KOPT-K1 (cell line): ENCODE measurements around the gene CZIB.
A peak's percentile ranks its signal among the peaks of the same experiment; 100 is the strongest.

Source experiments
- H3K27ac ChIP-seq: fragments of 200-600 bp; sonication (generic); 2 replicates; pipeline ENCODE4 v1.5.1; 2016; ENCODE audit warnings: antibody characterized with exemption, mild to moderate bottlenecking, low read depth, low read length; ENCODE audit not compliant: poor library complexity, severe bottlenecking
- H3K36me3 ChIP-seq: fragments of 200-600 bp; sonication (generic); 2 replicates; pipeline ENCODE4 v1.5.1; 2017; ENCODE audit warnings: antibody characterized with exemption, mild to moderate bottlenecking, low read length, moderate library complexity; ENCODE audit not compliant: insufficient read depth
- H3K9me3 ChIP-seq: fragments of 200-600 bp; sonication (generic); 2 replicates; pipeline ENCODE4 v1.5.1; 2017; ENCODE audit warnings: antibody characterized with exemption, low read length, mild to moderate bottlenecking; ENCODE audit not compliant: insufficient read depth, poor library complexity, severe bottlenecking

Gene CZIB

GRCh38 chr1:53250325-53250724 lies 29.9 kb upstream of the CZIB start:
- peaks cover 98% of the 10 kb centered on the region for H3K36me3 ChIP-seq
- no peaks in the 10 kb centered on the region for H3K9me3 ChIP-seq
- H3K27ac ChIP-seq = no peak overlapping the region

- Histone ChIP-seq H3K27ac (no peak overlapping the region), H3K36me3 (peaks cover 98% of the 10 kb centered on the region), H3K9me3 (no peaks in the 10 kb centered on the region)
Observed at GRCh38 chr1:53249706-53250105, 29.3 kb upstream of the CZIB start.

DNA sequence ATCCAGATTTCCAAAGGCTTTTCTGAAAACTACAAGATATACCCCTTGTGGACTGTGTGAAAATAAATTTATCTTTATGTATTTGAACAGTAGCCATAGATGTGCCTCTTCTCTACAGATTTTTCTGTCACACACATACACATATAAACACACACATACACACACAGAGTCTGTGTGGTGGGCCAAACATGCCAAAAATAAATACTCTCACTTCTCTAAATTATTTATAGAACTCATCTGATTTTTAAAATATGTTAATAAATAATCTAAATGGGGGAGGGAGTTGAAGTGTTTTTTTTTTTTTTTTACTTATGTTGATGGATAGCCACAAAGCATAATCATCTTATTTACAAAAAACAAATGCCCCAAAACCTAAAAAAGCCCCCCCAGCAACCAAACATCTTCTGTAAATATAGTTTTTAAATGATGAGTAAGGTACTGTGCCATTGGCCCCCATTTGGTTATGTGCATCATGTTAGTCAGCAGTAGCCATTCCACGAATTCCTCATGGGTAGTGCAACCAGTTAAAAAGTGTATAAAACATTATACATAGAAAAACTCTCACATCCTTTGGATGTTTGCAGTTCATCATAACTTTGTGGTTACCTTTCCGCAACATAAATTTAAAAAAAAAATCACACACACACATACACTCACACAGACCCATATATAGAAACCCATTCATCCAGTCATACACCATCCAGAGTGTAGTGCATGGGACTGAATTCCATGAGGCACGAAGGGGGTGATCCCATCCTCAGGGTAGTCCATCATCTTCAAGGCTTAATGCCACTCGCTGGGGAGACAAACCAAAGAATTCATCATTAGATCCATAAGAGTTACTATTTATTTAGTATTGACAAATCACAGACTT lies 26.1 kb upstream of the CZIB start:
- no peaks in the 10 kb centered on the region for H3K9me3 ChIP-seq
- peaks cover 84% of the 10 kb centered on the region for H3K36me3 ChIP-seq
- H3K27ac ChIP-seq = no peak overlapping the region

- Histone ChIP-seq H3K36me3 (peaks cover 60% of the 10 kb centered on the region), H3K9me3 (no peaks in the 10 kb centered on the region), H3K27ac (no peak overlapping the region)
Observed at GRCh38 chr1:53244141-53244540, 23.7 kb upstream of the CZIB start.

DNA sequence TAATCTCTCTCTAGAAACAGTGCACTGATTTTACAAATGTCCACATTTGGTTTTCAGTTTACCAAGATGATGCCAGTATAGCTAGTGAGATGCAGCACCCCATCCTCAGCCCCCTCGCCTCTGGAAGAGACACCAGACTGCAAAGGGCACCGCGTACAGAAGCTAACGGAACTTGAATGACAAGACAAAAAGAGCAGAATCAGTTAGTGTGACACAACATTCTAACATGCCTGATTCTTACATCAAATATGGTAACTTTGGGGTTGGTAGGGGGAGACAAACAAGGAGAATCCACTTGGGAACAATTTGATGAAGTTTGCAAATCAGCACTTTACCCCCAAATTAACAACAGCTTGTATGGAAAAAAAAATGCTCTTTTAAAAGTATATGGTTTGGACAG lies 21.9 kb upstream of the CZIB start:
- Histone ChIP-seq H3K36me3 (peaks cover 43% of the 10 kb centered on the region), H3K9me3 (no peaks in the 10 kb centered on the region), H3K27ac (no peak overlapping the region)

DNA sequence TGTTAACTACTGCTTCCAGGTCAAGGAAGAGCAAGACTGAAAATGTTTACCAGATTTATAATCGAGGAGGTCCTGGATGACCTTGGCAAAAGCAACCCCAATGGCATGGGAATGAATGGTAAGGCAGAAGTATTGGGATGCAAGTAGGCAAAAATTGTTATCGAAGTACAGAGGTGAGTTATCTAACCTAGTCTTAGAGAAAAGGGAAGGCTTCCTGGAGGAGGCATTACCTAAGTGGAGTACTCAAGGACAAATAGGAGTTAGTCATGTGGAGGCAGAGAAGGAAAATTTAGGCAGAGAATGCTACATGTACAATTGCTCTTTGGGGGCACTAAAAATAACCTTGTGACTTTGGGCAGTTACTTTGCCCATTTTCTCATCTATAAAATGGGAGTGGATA lies 21.4 kb upstream of the CZIB start:
- H3K9me3 ChIP-seq = no peaks in the 10 kb centered on the region
- peaks cover 37% of the 10 kb centered on the region for H3K36me3 ChIP-seq
- H3K27ac ChIP-seq = no peak overlapping the region

GRCh38 chr1:53238197-53239155 lies 18.0 kb upstream of the CZIB start, which contains the start of gene MAGOH:
Gene MAGOH (minus strand): TSS chr1:53238518. CDS start chr1:53238448, 70 bp downstream.
- peaks cover 35% of the 10 kb centered on the region for H3K36me3 ChIP-seq
- H3K9me3 ChIP-seq = no peaks in the 10 kb centered on the region
- peak within 1 kb of the TSS; percentile 64 for H3K27ac ChIP-seq

DNA sequence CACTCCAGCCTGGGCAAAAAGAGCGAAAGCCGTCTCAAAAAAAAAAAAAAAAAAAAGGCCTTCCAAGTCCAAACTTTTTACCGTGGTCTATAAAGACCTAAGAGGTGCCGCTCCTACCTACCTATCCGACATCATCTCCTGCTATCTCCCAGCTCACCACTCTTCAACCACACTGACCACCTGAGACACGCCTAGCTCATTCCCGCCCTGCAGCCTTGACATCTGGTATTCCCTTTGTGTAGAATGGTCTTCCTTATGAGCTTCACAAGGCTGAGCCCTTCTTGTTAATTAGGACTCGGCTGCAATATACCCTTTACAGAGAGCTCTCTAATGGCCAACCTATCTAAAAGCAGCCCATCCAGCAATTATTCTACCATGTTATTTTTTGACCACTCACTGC lies 17.2 kb upstream of the CZIB start:
- Histone ChIP-seq H3K36me3 (peaks cover 39% of the 10 kb centered on the region), H3K27ac (peak overlapping the region; percentile 64), H3K9me3 (no peaks in the 10 kb centered on the region)

DNA sequence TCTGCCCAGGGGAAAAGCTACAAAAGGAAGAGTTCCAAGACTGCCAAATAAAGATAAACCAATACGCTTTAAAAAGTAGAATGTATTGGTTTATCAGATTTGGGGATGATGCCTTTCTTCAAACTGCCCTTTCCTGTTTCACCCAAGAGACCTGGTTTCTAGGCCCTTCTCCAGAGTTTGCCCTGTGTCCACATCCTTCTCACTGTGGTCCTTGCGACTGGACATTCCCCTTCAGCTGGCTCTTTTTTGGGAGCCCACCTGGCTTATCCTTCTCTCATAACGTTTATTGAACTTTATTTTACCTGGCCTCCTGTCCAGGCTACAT lies 490 bp upstream of the CZIB start:
- Histone ChIP-seq H3K36me3 (peaks cover 29% of the 10 kb centered on the region), H3K27ac (peak overlapping the region; percentile 88), H3K9me3 (no peaks in the 10 kb centered on the region)

- Histone ChIP-seq H3K9me3 (no peaks in the 10 kb centered on the region), H3K36me3 (peaks cover 41% of the 10 kb centered on the region), H3K27ac (peak overlapping the region; percentile 88)
Observed at GRCh38 chr1:53219711-53220110, 723 bp downstream of the CZIB start.

DNA sequence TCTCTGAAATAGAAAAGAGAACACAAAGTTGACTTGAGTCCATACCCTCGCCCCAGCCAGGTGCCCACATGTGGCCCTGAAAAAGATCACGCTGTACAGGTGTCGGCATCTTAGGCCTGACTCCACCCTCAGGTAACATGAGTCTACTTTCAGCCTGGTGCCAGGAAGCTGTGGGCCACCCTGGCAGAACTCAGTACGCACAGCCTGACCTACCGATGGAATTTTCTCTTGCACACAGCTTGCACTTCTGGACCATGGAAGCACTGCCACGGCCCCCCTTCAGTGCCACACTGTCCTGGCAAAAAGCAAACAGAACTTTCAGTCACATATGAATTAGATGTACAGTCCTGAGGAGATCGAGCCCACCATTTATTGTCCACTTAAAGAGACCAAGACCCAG lies 2.2 kb downstream of the CZIB start:
- H3K27ac ChIP-seq = no peak overlapping the region
- no peaks in the 10 kb centered on the region for H3K9me3 ChIP-seq
- H3K36me3 ChIP-seq = peaks cover 56% of the 10 kb centered on the region

GRCh38 chr1:53214376-53214940 lies 6.0 kb downstream of the CZIB start:
- no peaks in the 10 kb centered on the region for H3K9me3 ChIP-seq
- peaks cover 94% of the 10 kb centered on the region for H3K36me3 ChIP-seq
- no peak overlapping the region for H3K27ac ChIP-seq

- Histone ChIP-seq H3K36me3 (peaks cover 99% of the 10 kb centered on the region), H3K27ac (no peak overlapping the region), H3K9me3 (peaks cover 14% of the 10 kb centered on the region)
Observed at GRCh38 chr1:53210954-53211353, 9.5 kb downstream of the CZIB start.

DNA sequence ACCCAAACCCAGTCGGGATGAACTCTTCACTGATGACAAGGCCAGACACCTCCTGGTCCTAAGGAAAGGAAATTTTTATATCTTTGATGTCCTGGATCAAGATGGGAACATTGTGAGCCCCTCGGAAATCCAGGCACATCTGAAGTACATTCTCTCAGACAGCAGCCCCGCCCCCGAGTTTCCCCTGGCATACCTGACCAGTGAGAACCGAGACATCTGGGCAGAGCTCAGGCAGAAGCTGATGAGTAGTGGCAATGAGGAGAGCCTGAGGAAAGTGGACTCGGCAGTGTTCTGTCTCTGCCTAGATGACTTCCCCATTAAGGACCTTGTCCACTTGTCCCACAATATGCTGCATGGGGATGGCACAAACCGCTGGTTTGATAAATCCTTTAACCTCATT lies 10.1 kb downstream of the CZIB start:
- Histone ChIP-seq H3K36me3 (peaks cover 98% of the 10 kb centered on the region), H3K27ac (no peak overlapping the region), H3K9me3 (peaks cover 20% of the 10 kb centered on the region)

DNA sequence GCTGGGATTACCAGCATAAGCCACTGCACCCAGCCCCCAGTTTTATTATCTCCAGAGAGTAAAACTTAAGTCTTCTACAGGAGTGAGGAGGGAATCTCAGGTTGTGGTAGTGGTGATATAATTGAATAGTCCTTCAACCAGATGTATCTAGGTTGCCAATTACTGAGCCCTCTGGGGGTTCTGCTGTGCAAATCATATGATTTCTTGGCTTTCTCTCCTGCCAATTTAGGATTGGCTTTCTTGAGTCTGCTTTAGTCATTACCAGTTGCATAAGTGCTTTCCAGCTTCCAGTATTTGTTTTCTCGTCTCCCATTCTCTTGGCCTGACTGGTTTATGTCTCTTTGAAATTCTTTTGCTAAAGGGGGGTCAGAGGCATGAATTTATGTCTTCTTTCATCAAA lies 12.7 kb downstream of the CZIB start:
- Histone ChIP-seq H3K9me3 (peaks cover 27% of the 10 kb centered on the region), H3K27ac (no peak overlapping the region), H3K36me3 (peaks cover 98% of the 10 kb centered on the region)
